ENCODE results near the gene SPATA4.

The SPATA4 gene

GRCh38 chr4:176189891-176190795 lies 5.2 kb downstream of the SPATA4 start:
- no peak for DNase-seq

GRCh38 chr4:176188654-176189053 lies 6.7 kb downstream of the SPATA4 start:
- no peak for DNase-seq

- no peak for DNase-seq
Observed at GRCh38 chr4:176187624-176188023, 7.8 kb downstream of the SPATA4 start.

- DNase-seq = no peak
Observed at GRCh38 chr4:176186671-176187395, 8.6 kb downstream of the SPATA4 start.

GRCh38 chr4:176186067-176186466 lies 9.3 kb downstream of the SPATA4 start:
- DNase-seq = no peak

GRCh38 chr4:176185051-176185450 lies 10.3 kb downstream of the SPATA4 start:
- DNase-seq = no peak

GRCh38 chr4:176163041-176163440 lies 32.3 kb downstream of the SPATA4 start:
- DNase-seq = no peak

GRCh38 chr4:176156656-176157055 lies 38.7 kb downstream of the SPATA4 start:
- no peak for DNase-seq

GRCh38 chr4:176153124-176153523 lies 42.3 kb downstream of the SPATA4 start:
- DNase-seq = no peak

GRCh38 chr4:176150704-176151103 lies 44.7 kb downstream of the SPATA4 start:
- DNase-seq = no peak

GRCh38 chr4:176150356-176150682 lies 45.1 kb downstream of the SPATA4 start:
- DNase-seq = peak in 1 of 2 donors; percentile 5

GRCh38 chr4:176149680-176150355 lies 45.6 kb downstream of the SPATA4 start:
- DNase-seq = no peak

GRCh38 chr4:176142253-176142652 lies 53.1 kb downstream of the SPATA4 start:
- no peak for DNase-seq

- no peak for DNase-seq
Observed at GRCh38 chr4:176139518-176139917, 55.9 kb downstream of the SPATA4 start.

GRCh38 chr4:176137631-176138030 lies 57.8 kb downstream of the SPATA4 start:
- no peak for DNase-seq

GRCh38 chr4:176134670-176135069 lies 60.7 kb downstream of the SPATA4 start:
- no peak for DNase-seq

Measured in CD4-positive, alpha-beta T cell treated with Interleukin-4 for 1 hour (primary cell).